H54 (cell line): ENCODE data around the gene SRRM2.

Experiments used
- DNase-seq: peaks from one replicate; pipeline ENCODE4 v3.0.0; 2011; ENCODE audit warnings: low spot score, mixed read lengths; ENCODE audit not compliant: insufficient read length
- FAIRE-seq: peaks from 3 replicates; lab custom pipeline; 2011; peaks lifted over from hg19 to GRCh38; lab: Jason Lieb, UNC
- POLR2A ChIP-seq: IDR thresholded peaks from 2 replicates; pipeline ENCODE4 v1.6.1; 2011; ENCODE audit warnings: low read depth, mild to moderate bottlenecking, low read length

Gene SRRM2

GRCh38 chr16:2810651-2811050 lies 58.2 kb downstream of the SRRM2 start:
- no peak for FAIRE-seq
- no peak for DNase-seq
- no peak for TF ChIP-seq POLR2A

DNA sequence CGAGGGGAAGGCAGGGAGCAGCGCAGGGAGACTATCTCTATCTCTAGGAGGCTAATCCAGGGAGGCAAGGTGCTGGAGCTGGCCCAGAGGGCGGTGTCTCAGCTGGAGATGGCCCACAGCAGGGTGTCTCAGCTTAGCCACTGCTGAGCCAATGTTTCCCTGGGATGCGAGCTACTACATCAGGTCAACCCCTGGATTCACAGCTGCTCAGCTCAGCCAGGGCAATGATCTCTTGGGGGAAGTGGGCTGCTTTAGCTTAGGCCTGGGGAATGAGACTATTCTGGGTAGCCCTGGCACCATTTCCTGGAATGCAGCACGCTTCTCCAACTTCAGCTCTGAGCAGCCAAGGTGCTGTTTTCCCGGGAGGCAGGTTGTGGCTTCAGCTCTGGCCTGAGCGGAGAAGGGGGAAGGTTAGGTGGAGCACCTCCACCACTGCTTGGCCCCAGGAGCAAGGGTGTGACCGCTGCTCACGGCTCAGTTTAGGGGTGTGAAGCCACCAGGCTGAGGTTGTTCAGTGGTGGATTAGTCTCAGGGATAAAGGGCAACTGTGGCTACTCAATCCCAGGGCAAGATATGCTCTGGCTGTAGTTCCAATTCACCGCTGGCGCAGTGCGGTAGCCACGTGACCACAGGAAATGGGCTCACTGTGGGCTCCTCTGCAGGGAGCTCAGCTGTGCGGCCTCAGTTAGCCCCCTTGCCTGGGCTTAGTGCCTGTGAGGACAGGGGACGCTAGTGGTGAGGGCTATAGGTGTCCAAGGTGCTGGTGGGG lies 59.4 kb downstream of the SRRM2 start:
- no peak for FAIRE-seq
- TF ChIP-seq POLR2A: no peak
- DNase-seq: peak; percentile 47

GRCh38 chr16:2813771-2814221 lies 61.4 kb downstream of the SRRM2 start:
- FAIRE-seq (no peak), DNase-seq (no peak)
- no peak for TF ChIP-seq POLR2A

DNA sequence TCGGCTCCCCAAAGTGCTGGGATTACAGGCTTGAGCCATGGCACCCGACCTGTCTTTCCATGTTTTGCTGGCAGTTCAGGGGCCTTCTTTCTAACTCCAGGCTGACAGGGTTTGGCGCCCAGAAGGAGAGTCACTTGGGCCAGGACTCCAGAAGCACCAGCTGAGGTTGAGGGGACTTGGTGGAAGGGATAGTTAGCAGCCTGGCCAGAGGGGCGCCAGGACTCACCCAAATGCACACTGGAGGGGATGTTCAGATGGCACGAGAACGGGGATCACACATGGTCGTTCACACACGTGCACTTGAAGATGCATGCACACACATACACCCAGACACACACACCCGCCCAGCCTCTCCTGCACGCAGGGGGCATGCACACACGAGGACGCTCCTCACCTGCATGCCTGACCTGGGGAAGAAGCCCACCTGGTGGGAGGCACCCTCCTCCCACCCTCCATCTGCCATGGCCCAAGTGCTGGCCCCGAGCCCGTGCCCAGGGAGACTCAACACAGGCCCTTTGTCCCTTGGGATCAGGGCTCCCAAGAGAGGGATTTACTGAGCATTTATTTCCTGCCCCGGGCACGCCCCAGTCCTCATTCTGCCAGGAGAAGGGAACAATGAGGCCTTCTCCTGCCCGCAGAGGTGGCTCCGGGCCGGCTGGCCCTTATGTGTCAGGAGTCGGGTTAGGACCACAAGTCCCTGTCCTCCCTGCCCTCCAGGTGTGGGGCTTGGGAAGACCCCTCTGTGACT lies 62.3 kb downstream of the SRRM2 start:
- no peak for TF ChIP-seq POLR2A
- FAIRE-seq: no peak
- no peak for DNase-seq

- no peak for TF ChIP-seq POLR2A
- FAIRE-seq (no peak), DNase-seq (no peak)
Observed at GRCh38 chr16:2815299-2815771, 62.9 kb downstream of the SRRM2 start.

GRCh38 chr16:2816751-2817339 lies 64.4 kb downstream of the SRRM2 start, which contains the start of gene PRSS21:
PRSS21 (plus strand) TSS chr16:2817237; CDS start chr16:2817269, 32 bp downstream.
- DNase-seq: no peak
- FAIRE-seq: no peak

DNA sequence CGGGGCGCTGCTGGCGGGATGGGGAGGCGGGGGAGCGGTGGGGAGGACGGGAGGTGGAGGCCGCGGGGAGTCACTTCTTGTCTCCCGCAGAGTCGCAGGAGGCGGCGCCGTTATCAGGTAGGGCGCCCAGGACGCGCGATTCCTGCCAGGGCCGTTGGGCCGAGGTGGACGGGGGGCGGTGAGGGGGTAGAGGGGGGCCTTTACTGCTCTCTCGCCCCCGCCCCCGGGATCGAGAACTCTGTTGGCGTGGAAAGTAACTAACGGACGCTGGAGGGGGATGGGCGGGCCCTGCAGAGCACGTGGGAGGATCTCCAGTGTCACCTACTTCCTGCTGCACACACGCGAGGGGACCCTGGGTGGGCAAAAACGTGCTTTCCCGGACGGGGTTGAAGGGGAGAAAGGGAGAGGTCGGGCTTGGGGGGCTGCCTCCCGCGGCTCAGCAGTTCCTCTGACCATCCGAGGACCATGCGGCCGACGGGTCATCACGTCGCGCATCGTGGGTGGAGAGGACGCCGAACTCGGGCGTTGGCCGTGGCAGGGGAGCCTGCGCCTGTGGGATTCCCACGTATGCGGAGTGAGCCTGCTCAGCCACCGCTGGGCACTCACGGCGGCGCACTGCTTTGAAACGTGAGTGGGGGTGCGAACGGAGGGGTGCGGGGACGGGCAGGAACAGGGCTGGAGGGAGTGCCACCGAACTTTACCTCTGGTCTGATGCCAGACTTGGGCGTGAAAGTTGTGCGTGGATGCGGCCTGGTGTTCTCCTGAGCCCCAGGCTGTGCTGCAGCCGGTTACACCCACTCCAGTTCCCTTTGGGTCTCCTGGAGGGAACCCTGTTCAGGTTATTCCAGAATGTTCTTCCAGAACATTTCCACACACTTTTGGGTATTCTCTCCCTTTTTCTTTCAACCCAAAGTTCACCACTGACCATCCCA lies 65.2 kb downstream of the SRRM2 start:
- DNase-seq: no peak
- no peak for FAIRE-seq
- TF ChIP-seq POLR2A: no peak

More at GRCh38 chr16:2816751-2817339, 64.4 kb downstream of the SRRM2 start, which contains the start of gene PRSS21:
- no peak for TF ChIP-seq POLR2A

DNA sequence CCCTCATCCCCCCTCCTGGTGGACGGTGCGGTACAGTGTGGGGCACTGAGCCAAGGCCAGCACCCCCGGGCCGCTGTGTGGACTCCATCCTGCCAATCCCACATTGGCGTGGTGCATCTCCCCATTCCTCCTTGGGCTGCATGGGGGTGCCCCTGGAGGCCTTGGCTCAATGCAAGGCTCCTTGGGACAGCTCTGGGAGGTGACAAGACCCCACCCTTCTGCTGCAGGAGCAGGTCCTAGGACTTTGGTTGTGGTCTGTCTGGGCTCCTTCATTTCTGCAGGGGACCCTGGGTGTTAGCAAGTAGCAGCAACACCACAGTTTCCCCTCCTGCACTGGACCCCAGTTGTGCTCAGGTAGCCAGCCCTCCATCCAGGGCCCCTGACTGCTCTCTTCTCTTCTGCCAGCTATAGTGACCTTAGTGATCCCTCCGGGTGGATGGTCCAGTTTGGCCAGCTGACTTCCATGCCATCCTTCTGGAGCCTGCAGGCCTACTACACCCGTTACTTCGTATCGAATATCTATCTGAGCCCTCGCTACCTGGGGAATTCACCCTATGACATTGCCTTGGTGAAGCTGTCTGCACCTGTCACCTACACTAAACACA lies 65.9 kb downstream of the SRRM2 start:
- TF ChIP-seq POLR2A: no peak
- DNase-seq (no peak), FAIRE-seq (no peak)

- FAIRE-seq: no peak
Observed at GRCh38 chr16:2819179-2819938, 66.9 kb downstream of the SRRM2 start.

GRCh38 chr16:2819939-2820835 lies 67.7 kb downstream of the SRRM2 start:
- DNase-seq (no peak), FAIRE-seq (no peak)

More at GRCh38 chr16:2819179-2819938, 66.9 kb downstream of the SRRM2 start:
- no peak for DNase-seq
- TF ChIP-seq POLR2A: no peak

More at GRCh38 chr16:2819939-2820835, 67.7 kb downstream of the SRRM2 start:
- TF ChIP-seq POLR2A: no peak
